T47D (cell line): ENCODE data around the gene KRTAP4-5.
"Not testable (repeated sequence)": the region's sequence is repeated elsewhere in the genome, so short reads cannot be mapped to it uniquely, and the experiment has no call there.

Experiments used
- DNase-seq, 2 experiments: peaks; one replicate each; pipeline versions ENCODE4 v3.0.0 to v3.0.0-alpha.2; 2011 to 2012; ENCODE audit warnings: low read depth in 1 of 2, low spot score in 1 of 2
- JUND ChIP-seq: IDR thresholded peaks from 2 replicates; pipeline ENCODE4 v1.6.1; 2012; ENCODE audit warnings: low read depth
- in situ Hi-C: cut with HindIII; loops from 2 replicates; pipeline ENCODE4 v1.10.0; 2016; ENCODE audit warnings: low sequenced_read_pairs, low pct_unique_long_range_greater_than_20kb

The KRTAP4-5 gene

GRCh38 chr17:41111151-41111885 lies 38.3 kb downstream of the KRTAP4-5 start:
- in situ Hi-C loops = no loop called here
- no peak for TF ChIP-seq JUND
- no peak for DNase-seq

- DNase-seq, in situ Hi-C loops: not testable (repeated sequence)
These were observed 40.8 kb downstream of the KRTAP4-5 start for GRCh38 chr17:41108728-41109386.

- no peak for DNase-seq
- in situ Hi-C loops = no loop called here
- TF ChIP-seq JUND = no peak
These were observed 41.6 kb downstream of the KRTAP4-5 start for GRCh38 chr17:41107941-41108450.

- in situ Hi-C loops, DNase-seq: not testable (repeated sequence)
These were observed 44.3 kb downstream of the KRTAP4-5 start, which contains the start of gene KRTAP4-9 for GRCh38 chr17:41105347-41105746. Gene KRTAP4-9 (plus strand): TSS chr17:41105389. CDS start chr17:41105389, 0 bp downstream.

GRCh38 chr17:41104386-41105038 lies 45.1 kb downstream of the KRTAP4-5 start:
- in situ Hi-C loops, DNase-seq: not testable (repeated sequence)

GRCh38 chr17:41103896-41104295 lies 45.7 kb downstream of the KRTAP4-5 start:
- no peak for DNase-seq
- no peak for TF ChIP-seq JUND
- in situ Hi-C loops = no loop called here

GRCh38 chr17:41101586-41102259 lies 47.9 kb downstream of the KRTAP4-5 start, which contains the start of gene KRTAP4-16:
Gene KRTAP4-16 (minus strand): TSS chr17:41102209. CDS start chr17:41102209, 0 bp downstream.
- no peak for TF ChIP-seq JUND
- in situ Hi-C loops = no loop called here
- no peak for DNase-seq

GRCh38 chr17:41099682-41100480 lies 49.7 kb downstream of the KRTAP4-5 start:
- DNase-seq = peak in 1 of 2 experiments; percentile 92
- TF ChIP-seq JUND = peak; percentile 43; the same call in 1 of the 2 replicates
- in situ Hi-C loops = not testable (repeated sequence)
